Left renal pelvis (tissue), 4 donors: Measurements from ENCODE around the gene CALML5. TPM values are rescaled to one million over a fixed set of nuclear protein-coding genes. Genes with fewer than 3 reads are reported as not detected.

Experiments used
- DNase-seq, 4 donors: peaks; one replicate each; pipeline ENCODE4 v3.0.0-alpha.2; 2013; ENCODE audit warnings: low read depth in 4 of 4, low spot score in 3 of 4
- polyA plus RNA-seq, 4 donors: library from polyadenylated mRNA; unstranded; fragments of 120-200 nt; gene quantifications; one replicate each; pipeline ENCODE4 v1.2.1, GENCODE V29; 2013; ENCODE audit not compliant: insufficient read length in 4 of 4

Gene CALML5
- polyA plus RNA-seq, 4 donors = not detected

GRCh38 chr10:5503477-5503835, 4.1 kb upstream of the CALML5 start:
- DNase-seq = peak in 1 of 4 donors; percentile 32

DNA sequence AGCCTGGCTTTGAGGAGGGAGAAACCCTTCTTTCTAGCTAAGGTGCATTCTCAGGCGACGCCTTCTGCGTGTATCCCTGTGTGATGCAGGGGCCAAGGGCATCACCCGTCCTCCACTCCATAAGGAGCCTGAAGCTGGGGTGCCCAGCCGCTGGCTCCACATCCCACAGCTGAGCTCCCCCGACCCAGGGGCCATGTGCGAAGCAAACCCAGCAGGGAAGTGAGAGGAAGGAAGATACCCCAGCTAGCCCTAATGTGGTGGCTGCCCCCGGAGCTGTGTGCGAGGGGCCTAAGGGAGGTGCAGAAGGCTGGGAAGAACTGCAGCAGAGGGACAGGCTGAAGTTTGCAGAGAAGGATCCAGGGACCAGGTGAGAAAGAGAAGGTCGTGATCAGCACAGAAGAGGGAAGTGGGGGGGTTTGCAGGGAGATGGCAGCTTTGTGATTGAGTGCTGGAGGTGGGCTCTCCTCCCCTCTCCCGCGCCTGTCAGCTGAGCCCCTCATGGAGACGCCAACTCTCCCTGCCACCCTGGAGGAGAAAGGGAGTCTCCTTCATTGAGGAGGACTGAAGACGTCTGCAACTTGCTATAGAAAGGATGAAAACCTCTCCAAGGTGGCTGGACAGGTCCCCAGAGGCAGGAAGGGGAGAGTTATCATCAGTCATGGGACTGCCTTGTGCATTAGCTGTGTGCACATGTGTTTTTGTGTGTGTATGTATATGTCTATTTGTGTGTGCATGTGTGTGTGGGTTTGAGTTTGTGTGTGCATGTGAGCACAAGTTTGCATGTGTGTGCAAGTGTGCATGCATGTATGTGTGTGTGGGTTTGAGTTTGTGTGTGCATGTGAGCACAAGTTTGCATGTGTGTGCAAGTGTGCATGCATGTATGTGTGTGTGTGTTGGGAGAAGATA, 3.5 kb upstream of the CALML5 start:
- no peak for DNase-seq

DNA sequence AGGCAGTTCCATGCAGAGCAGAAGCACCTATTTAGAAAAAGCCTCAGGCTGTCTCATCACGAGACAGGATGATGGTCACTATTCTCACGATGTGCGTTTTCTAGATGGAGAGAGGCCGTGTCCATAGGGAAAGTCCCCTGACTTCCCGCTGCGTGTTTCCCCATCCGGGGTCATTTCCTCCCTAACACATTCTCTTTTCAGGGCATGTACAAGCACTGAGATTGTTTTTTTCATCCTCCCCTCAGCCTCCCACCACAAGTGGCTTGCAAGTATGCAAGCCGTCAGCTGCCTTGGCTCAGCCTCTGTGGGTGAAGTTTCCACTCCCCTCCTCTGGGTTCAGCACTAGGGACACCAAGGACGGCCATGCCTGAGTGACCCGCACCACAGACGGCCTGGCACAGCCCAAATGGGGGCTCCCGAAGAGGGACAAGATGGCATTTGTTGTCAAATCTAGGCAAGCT, 2.7 kb upstream of the CALML5 start:
- peak in 1 of 4 donors; percentile 37 for DNase-seq

DNA sequence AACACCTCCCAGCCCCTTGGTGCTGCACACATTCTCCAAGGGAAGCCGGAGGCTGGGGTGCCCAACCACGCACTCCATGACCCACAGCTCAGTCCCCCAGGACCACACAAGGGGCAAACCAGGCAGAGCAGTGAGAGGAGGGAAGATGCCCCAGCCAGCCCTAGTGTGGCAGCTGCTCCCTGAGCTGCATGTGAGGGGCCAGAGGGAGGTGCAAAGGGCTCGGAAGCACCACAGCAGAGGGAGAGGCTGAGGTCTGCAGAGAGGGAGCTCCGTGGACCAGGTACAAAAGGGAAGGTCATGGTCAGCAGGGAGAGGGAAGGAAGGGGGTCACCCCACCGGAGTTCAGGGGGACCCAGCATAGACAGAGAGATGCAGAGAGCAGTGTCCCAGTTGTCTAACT, 1.5 kb upstream of the CALML5 start:
- no peak for DNase-seq

- DNase-seq = no peak
Observed at GRCh38 chr10:5500162-5500670, 846 bp upstream of the CALML5 start.

- DNase-seq = no peak
Observed at GRCh38 chr10:5498791-5499492, 428 bp downstream of the CALML5 start.

DNA sequence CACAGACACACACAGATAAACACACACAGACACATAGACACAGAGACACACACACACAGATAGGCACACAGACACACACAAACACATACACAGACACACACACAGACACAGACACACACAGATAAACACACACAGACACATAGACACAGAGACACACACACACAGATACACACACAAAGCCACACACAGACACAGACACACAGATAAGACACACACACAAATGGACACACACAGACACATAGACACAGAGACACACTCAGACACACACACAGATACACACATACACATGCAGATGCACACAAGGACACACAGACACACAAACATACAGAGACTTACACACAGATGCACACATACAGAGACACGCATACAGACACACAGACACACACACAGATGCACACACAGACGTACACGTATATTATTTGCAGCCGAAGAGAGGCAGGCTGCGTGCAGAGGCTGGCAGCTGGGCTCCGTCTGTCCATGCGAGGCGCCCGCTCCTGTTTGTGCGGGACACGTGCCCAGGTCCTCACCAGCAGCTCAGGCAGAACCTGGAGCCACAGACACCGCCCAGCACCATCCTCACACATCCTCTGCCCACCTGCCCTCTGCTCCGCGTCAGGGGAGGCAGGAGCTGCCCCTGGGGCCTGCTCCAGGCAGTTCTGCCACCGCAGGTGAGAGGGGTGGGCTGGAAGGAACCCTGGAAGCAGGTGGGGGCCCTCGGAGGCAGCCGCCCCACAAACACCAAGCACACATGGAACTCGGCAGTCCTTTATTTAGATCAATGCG, 1.2 kb downstream of the CALML5 start:
- no peak for DNase-seq

DNA sequence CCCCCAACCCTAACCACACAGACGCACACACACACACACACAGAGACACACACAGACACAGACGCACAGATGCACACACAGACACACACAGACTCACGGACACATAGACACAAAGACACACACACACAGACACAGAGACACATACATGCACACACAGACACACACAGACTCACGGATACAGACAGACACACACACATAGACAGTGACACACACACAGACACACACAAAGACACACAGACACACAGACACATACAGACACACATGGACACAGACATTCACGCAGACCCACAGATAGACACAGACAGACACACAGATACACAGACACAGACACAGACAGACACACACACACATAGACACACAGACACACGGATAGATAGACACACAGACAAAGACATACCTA, 2.1 kb downstream of the CALML5 start:
- no peak for DNase-seq

DNA sequence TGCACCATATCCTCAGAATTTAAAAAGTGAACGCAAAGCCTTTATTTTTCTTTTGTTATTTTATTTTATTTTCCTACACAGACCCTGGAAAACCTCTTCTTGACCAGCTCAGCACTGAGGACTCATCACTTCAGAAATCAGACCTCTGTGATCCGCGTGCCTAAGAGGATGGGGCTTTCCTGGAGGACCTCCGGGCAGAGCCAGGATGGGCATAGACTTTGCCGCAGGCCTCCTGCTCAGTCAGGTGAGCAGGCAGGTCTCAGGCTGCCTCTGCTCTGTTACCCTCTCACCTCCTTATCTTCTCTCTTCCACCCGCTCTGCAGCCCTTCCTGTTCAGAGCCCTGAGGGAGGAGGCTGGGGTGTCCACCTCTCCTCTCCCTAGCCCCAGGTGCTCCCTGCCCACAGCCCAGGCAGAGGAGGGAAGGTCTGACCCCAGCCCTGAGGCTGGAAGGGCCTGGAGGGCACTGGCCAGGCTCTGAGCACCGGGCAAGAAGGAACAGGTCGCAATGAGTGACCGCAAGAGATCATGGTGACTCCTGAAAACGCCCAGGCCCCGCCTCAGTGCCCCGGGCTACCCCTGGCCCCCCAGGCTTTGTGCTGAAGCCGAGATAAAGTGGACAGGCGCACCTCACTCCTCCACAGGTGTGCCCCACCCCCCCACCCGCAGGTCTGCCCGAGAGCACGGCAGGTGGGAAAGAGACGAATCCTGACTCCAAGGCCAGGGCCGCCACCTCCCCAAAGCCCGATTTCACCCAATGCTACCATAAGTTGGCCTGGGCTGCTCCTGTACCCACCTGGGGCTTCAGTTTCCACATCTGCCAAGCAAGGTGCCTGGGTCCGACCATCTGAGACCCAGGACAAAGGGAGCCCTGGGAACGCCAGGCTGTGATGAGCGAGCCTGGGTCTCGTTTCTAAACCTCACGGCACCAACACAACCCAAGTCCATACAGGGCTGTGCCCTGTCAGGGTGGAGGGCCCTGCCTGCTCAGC, 2.8 kb downstream of the CALML5 start:
- no peak for DNase-seq

GRCh38 chr10:5494611-5495010, 4.8 kb downstream of the CALML5 start:
- no peak for DNase-seq

GRCh38 chr10:5493691-5494090, 5.7 kb downstream of the CALML5 start:
- DNase-seq = no peak

GRCh38 chr10:5492929-5493576, 6.3 kb downstream of the CALML5 start:
- DNase-seq = no peak

- DNase-seq = no peak
Observed at GRCh38 chr10:5492322-5492855, 7.0 kb downstream of the CALML5 start.

GRCh38 chr10:5491477-5491876, 7.9 kb downstream of the CALML5 start:
- DNase-seq = no peak

- no peak for DNase-seq
Observed at GRCh38 chr10:5490698-5491464, 8.5 kb downstream of the CALML5 start.

DNA sequence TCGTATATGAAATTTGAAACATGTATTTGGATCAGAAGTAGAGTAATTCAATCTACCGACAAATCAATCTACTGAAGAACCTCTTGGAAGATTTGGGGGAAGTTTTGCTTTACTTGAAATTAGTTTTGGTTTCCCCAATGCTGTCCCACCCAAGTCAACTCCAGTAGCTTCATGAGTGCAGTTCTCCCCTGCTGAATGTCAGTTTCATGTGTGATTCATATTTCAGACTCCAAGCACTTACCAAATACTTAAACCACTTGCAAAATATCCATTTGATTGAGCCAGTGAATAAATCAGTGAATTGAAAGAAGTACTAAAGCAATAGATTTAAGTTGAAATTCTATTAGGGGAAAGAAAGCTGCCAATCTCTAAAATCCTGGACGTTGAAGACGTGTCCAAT, 9.3 kb downstream of the CALML5 start:
- no peak for DNase-seq

DNA sequence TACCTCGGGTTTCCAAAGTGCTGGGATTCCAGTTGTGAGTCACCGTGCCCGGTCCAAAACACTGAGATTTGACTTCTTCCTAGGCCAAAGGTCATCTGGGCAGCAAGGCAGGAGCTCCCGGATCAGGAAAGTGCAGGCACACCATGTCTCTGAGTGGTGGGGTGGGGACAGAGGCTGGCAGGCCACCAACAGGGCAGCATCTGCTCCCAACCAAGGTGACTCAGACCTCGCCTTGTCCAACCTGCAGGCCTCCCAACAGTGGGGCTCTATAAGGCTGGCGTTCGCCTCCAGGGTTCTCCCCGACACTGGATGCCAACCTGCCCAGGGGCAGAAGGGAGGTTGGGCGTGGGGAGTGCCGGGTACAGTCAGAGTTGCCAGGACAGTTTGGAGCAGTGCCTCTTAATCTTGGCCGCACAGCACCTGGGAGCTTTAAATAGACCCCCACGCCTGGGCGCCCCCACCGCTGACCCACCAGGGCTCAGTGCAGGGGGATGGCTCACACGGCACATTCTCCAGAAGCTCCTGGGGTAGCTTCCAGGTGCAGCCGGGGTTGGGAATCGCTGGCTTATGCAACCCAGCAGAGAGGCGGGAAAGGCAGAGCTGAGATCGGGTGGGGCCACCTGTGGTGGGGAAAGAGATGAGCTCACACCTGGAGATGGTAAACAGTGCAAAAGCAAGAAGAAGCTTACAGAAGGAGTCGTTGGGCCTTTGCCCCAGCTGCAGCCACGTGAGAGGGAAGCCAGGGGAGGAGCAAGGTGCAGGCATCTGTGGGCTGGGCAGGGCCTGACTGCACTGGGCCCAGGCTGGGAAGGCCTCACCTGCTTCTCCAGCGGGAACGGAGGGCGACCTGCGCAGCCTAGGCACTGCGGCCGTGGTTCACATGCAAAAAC, 10.9 kb downstream of the CALML5 start:
- no peak for DNase-seq
